Midbrain (tissue), 1 donor: ENCODE measurements around the gene CD5L.

ENCODE experiments used
- DNase-seq: peaks from one replicate; lab custom pipeline; 2025; lab: John Stamatoyannopoulos, UW

CD5L gene

GRCh38 chr1:157813269-157813668 lies 28.3 kb downstream of the CD5L start:
- DNase-seq, result no peak

- DNase-seq, result no peak
Measured at GRCh38 chr1:157806431-157807149, 35.0 kb downstream of the CD5L start.

GRCh38 chr1:157803851-157804250 lies 37.8 kb downstream of the CD5L start:
- no peak for DNase-seq

GRCh38 chr1:157799996-157800395 lies 41.6 kb downstream of the CD5L start:
- DNase-seq, result no peak

DNA sequence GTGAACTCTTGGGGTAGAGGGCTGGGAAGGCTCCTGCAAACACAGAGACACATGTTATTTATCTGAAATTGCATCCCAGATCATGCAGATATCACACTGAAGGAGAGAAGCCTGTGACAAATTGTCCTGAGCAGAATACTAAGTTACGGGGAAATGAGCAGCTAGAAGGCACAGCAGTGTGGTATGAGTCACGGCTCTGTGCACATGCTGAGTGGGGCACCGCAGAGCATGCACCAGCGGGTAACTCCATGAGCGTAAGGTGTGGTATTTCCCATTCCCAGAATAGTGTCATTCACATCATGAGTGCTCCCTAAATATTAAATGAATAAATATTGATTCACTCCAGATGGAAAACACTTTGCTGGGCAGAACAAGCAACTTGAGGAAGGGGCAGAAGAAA lies 43.4 kb downstream of the CD5L start:
- no peak for DNase-seq

DNA sequence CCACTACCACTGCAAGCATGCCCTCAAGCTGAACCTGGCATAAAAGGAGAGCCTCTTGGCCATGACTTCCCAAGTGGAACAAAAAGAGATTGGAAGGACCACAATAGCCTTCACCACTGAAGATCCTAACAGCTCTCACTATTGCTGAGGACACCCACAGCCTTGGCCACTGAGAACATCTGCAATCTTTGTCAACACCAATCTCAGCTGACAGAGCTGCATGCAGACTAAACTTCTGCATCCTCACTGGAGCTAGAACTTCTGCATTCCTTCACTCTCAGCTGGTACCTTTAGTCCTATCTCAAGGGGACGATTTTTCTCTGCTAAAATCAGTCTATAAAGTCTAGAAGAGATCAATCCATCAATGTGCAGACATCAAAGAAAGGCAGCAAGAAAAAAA lies 56.4 kb downstream of the CD5L start:
- no peak for DNase-seq

DNA sequence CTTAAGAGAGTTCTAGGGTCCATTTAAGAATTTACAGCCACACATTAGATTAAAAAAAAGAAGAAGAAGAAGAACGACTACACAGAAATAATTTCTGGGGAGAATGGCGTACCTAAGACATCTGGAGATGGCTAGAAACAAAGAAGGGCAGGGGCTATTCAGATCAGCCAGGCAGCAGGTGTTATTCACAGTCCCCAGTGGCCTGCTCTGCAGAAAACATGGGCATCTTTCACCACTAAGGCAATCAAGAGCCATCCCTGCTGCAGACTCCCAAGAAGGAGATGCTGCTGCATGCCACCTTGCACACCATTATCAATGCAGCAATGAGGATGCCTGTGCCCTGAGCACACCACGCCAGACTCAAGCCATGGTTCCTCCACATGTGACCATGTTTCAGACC lies 56.8 kb downstream of the CD5L start:
- DNase-seq, result no peak

DNA sequence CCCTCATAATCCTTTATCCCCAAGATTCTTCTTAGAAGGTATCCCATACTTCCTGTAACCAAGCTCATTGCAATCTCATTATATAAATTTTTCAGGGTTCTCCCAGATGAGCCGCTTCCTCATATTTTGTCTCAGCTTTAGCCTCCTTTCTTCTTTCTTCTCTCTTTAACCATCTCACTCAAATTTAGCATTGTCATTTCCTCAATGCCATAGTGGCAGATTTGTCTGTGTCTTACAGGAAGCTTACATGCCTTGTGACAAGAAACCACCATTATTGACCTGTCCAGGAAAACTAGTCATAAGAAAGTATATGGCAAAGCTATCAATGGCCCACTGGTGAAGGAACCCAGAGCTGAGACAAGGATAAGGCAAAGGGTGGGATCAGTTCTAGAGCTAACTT lies 58.7 kb downstream of the CD5L start:
- DNase-seq, result no peak

DNA sequence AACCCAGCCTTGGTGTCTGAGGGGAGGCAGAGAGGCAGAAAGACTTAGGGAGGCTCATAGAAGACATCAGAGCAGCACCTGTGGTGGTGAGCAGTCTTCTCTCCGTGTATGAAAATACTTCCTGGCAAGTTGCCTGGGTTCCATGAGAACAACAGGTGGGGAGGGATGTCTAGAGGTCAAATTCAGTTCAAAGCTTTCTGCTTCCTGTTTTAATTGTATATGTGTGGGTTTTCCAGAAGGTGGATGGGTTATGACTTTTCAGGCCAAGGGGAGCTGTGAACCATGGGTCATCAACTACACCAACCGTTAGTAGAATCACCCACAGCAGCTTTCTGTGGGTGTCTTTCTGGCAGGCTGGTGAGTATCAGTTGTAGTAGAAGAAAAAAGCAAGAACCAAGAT lies 60.6 kb downstream of the CD5L start:
- no peak for DNase-seq
